ENCODE results near the gene FHL3.

The FHL3 gene, protein sequence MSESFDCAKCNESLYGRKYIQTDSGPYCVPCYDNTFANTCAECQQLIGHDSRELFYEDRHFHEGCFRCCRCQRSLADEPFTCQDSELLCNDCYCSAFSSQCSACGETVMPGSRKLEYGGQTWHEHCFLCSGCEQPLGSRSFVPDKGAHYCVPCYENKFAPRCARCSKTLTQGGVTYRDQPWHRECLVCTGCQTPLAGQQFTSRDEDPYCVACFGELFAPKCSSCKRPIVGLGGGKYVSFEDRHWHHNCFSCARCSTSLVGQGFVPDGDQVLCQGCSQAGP

DNA sequence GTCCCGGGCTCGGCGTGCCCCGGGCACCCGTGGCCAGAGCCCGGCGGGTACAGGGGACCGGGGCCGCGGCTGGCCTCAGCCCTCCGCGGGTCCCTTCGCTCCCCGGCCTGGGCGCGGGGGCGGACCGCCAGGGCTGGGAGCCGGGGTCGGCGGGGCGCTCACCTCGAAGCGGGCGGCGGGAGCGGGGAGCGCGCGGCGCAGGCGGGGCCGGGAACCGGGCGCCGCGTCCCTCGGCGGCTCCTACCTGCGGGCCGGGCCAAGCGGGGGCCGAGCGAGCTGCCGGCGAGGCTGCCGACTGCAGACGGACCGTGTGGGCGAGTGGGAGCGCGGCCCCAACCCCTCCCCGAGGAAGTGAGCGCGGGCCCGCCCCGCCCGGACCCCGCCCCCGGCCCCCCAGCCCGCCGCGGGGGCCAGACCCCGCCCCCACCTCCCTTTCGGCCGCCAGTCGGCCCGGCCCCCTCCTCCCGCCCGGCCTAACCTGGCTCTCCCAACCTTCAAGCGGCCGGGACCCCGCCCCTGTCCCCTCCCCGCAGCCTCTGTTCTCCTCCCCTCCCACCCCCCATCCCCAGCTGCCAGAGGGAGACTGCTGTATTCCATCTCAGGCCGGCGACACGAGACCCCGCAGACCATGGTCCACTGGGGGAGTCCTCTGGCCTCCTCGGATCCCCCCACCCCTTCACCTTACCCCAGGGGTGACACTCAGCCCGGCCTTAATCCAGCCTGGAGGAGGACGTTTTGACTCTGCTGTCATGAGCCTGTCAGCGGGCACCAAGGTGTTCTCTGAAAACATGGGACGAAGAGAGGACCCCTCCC lies at the start of gene FHL3:
Gene FHL3, minus strand, starts transcription at position 320 of the 813 bp plus-strand sequence. CDS start 6,102 bp downstream, outside the sequence.
- DNase-seq: peak; percentile 51

DNA sequence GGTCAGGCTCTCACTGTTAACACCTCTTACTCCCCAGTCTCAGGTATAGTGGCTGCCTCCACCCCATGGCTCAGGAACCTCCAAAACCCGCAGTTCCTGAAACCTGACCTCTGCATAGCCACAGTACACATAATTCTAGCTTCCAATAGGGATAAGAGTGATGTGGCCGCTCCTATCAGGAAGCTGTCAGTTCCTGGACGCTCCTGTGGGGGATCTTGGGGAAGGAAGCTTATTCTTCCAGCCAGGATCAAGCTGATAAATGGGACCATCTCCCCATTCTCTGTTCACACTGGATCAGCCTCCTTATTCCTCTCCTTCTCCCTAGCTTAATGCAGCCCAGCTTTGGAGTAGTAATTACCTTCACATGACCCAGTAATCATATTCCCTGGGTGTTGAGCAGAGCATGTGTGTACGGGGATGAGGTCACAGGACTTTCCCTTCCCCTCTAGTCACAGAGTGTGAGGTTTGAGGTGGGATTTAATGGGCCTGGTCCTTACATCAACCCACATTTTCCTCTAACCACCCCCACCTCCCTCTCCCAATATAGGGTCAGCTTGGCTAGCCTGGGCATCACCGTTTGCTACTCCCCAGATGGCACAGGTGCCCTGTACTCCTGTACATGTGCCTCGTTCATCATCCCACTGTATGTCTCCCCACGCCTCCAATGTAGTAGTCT lies 48.2 kb upstream of the FHL3 start:
- no peak for DNase-seq

DNA sequence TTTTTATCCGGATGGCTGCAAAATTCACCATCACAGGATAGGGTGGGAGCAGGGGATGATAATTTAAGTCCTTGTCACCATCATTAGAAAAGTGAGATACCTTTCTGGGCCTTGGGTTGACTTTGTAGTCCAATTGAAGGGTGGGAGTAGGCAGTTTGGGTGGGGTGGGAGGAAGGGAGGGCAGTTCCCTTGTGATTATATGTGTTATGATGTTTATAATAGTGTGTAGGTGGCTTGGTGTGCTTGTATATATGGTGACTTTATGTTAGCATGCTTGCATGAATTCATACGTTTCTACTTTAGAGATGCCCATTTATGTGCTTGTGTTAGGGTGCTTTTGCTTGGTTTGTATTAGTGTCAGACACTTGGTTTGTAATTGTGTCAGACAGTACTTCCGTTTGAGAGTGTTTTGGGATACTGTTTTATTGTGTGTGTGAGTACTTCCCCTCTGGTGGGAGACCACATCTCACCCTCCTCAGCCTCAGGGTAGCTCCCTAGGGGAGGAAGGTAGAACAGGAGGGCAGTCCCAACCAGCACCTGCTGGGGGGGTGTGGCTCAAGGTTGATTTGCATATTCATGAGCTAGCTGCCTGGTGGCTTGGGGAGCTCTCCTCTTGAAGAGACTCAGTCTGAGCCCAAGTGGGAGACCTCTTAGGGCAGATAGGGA lies 47.6 kb upstream of the FHL3 start:
- no peak for DNase-seq

DNA sequence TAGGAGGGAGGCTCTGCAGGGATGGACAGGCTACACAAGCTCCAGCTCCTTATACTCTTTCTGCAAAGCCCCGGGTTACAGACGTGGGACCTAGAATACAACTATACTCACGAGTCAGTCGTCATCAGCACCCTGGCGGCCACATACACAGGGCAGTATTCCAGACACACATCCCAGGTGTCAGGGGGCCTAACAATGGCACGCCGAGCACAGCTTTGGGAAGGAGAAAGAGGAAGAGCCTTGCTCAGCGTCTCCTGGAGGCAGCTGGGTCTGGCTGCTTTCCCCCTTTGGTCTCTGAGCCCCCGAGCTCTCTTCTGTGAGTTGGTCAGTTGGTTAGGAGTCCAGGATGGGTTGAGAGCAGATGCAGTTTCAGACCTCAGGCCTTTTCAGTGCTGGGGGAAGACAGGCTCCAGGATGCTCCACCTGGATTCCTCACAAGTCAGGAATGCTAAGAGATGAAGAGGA lies 45.8 kb upstream of the FHL3 start:
- DNase-seq: no peak

- DNase-seq: peak; percentile 30
These were observed 45.2 kb upstream of the FHL3 start for GRCh38 chr1:38050397-38051078.

- no peak for DNase-seq
These were observed 42.4 kb upstream of the FHL3 start for GRCh38 chr1:38047603-38048141.

- peak; percentile 77 for DNase-seq
These were observed 41.7 kb upstream of the FHL3 start for GRCh38 chr1:38046884-38047602.

- no peak for DNase-seq
These were observed 41.1 kb upstream of the FHL3 start, which contains the start of gene POU3F1 for GRCh38 chr1:38046333-38046883. Gene POU3F1, minus strand, starts transcription at chr1:38046793. Its CDS starts 50 bp downstream, at chr1:38046743.

DNA sequence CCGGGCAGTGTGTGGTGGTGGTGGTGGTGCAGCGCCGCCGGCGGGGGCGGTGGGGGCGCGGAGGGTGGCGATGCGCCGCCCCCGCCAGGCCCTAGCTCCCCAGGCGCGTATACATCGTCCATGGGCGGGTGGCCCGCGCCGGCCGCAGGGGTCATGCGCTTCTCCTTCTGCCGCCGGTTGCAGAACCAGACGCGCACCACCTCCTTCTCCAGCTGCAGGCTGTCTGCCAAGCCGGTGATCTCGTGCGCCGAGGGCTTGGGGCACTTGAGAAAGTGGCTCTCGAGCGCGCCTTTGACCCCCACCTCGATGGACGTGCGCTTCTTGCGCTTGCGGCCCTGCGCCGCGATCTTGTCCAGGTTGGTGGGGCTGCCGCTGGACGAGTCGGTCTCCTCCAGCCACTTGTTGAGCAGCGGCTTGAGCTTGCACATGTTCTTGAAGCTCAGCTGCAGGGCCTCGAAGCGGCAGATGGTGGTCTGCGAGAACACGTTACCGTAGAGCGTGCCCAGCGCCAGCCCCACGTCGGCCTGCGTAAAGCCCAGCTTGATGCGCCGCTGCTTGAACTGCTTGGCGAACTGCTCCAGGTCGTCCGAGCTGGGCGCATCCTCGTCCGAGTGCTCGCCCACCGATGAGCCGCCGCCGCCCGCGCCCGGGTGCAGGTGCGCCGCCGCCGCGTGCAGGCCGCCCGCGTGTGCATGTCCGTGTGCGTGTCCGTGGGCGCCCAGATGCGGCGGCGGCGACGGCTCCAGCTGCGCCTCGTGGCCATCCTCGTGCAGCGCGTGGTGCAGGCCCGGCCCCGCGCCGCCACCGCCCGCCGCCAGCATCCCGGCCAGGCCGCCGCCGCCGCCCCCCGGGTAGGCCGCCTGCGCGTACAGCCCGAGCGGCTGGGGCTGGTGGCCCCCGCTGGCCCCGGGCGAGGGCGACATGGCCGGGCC lies 40.4 kb upstream of the FHL3 start:
- DNase-seq: peak; percentile 21

- DNase-seq: no peak
These were observed 39.2 kb upstream of the FHL3 start for GRCh38 chr1:38044221-38045215.

- DNase-seq: no peak
These were observed 37.9 kb upstream of the FHL3 start for GRCh38 chr1:38043036-38043747.

DNA sequence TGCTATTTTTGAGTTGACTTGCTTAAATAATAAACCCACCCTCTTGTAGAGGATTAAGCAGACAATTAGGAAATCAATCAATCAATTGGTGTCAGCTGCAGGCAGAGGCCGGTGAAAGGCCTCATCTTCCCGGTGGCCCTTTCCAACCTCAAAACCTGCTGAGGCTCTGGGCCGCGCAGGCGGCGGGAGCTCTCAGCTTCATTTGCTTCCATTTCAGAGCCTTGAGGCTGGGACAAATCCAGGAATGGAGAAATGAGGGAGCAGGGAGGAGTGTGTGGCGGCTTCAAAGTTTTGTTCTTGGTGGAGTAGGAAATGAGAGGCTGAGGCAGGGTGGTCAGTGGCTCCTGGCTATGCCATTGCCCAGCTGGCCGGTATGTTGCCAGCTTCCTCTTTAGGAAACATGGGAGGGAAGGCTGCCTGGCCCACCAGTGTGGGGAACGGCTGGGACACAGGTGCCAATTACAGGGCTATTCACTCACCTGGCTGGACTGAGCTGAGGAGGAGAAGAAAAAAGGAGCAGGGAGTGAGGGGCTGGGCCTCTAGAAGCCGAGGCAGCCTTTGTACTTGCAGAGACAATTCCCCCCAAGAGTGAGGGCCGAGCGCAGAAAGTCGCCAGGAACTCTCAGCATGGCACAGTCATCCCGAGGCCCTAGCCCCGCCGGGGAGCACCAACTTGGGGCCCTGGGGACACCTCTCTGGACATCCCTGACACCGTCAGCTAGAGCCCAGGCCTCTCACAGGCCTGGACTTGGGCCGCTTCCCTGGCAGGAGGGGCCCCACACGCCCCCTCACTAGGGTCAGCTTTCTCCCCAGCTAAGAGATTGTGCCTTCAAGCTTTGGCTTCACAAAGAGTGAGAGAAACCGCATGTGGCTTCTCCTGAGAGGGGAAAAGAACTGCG lies 36.9 kb upstream of the FHL3 start:
- no peak for DNase-seq

GRCh38 chr1:38039331-38040088 lies 34.2 kb upstream of the FHL3 start:
- no peak for DNase-seq

DNA sequence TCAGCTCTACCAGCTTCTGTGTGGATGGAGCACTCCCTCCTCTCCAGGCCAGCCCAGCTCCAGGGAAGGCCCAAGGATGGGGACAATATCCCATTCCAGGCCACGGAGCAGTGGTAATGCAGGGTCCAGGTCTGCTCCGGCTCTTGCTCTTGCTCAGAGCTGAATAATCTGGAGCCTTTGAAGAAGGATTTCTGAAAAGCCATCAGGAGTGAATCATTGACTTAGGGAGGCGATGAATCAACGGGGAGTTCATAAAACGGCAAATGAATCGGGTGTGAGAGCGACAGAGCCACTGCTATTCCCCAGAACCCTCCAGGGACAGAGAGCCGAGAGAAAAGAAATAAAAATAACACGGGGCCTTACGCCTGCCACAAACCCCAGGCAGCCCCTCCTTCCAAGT lies 33.5 kb upstream of the FHL3 start:
- no peak for DNase-seq

- DNase-seq: no peak
These were observed 32.1 kb upstream of the FHL3 start for GRCh38 chr1:38037221-38037939.
